Fibroblast of lung (primary cell): Measurements from ENCODE around the gene SERPINH1. TPM values are rescaled to one million over a fixed set of nuclear protein-coding genes. Genes with fewer than 3 reads are reported as not detected.

Source experiments
- DNase-seq, 2 donors: peaks; one replicate each; pipeline versions ENCODE4 v3.0.0 to v3.0.0-alpha.2; 2010; ENCODE audit warnings: low read depth in 2 of 2
- H2AFZ ChIP-seq: 2 replicates; pipeline ENCODE4 v1.5.1; 2012; ENCODE audit warnings: low read length, control low read depth, inconsistent platforms
- H3K27ac ChIP-seq: 2 replicates; pipeline ENCODE4 v1.5.1; 2011; ENCODE audit warnings: low read length, control low read depth; ENCODE audit not compliant: insufficient read depth
- H3K27me3 ChIP-seq: 2 replicates; pipeline ENCODE4 v1.5.1; 2011; ENCODE audit warnings: mild to moderate bottlenecking, low read length; ENCODE audit not compliant: control insufficient read depth, insufficient read depth
- H3K36me3 ChIP-seq: 2 replicates; pipeline ENCODE4 v1.5.1; 2011; ENCODE audit warnings: low read length; ENCODE audit not compliant: control insufficient read depth, insufficient read depth
- H3K4me1 ChIP-seq: 2 replicates; pipeline ENCODE4 v1.5.1; 2011; ENCODE audit warnings: low read length; ENCODE audit not compliant: control insufficient read depth, insufficient read depth; ENCODE audit errors: extremely low read depth
- H3K4me2 ChIP-seq: 2 replicates; pipeline ENCODE4 v1.5.1; 2011; ENCODE audit warnings: low read length, control low read depth; ENCODE audit not compliant: insufficient read depth; ENCODE audit errors: extremely low read depth
- H3K4me3 ChIP-seq, 4 experiments: fragments of 200-600 bp in 1 of 4; sonication (generic) in 1 of 4; replicated peaks in 1 of 4; 2 replicates each; pipeline ENCODE4 v1.5.1; 2011 to 2016; ENCODE audit warnings: low read length in 4 of 4, low read depth in 3 of 4, mild to moderate bottlenecking in 3 of 4, control low read depth in 2 of 4, inconsistent platforms in 1 of 4, mixed read lengths in 1 of 4; ENCODE audit not compliant: insufficient read depth in 1 of 4; ENCODE audit errors: control extremely low read depth in 1 of 4
- H3K79me2 ChIP-seq: 2 replicates; pipeline ENCODE4 v1.5.1; 2012; ENCODE audit warnings: mild to moderate bottlenecking, low read length, inconsistent platforms; ENCODE audit not compliant: control insufficient read depth, insufficient read depth
- H3K9ac ChIP-seq: 2 replicates; pipeline ENCODE4 v1.5.1; 2011; ENCODE audit warnings: mild to moderate bottlenecking, low read length, control low read depth; ENCODE audit not compliant: insufficient read depth
- H3K9me3 ChIP-seq: 2 replicates; pipeline ENCODE4 v1.5.1; 2012; ENCODE audit warnings: low read depth, low read length; ENCODE audit not compliant: control insufficient read depth, insufficient read depth
- H4K20me1 ChIP-seq: 2 replicates; pipeline ENCODE4 v1.5.1; 2011; ENCODE audit warnings: low read length; ENCODE audit not compliant: control insufficient read depth, insufficient read depth; ENCODE audit errors: extremely low read depth
- EZH2 ChIP-seq: IDR thresholded peaks from 2 replicates; pipeline ENCODE4 v1.5.1; 2012; ENCODE audit warnings: low read length, control low read depth, mild to moderate bottlenecking; ENCODE audit errors: missing control alignments
- polyA plus RNA-seq, 2 donors: library from polyadenylated mRNA; depleted of rRNA in 1 of 2; stranded (reverse) in 1 of 2; unstranded in 1 of 2; fragments of >200 nt; gene quantifications; 2 replicates each; pipeline ENCODE4 v1.2.1, GENCODE V29; 2011 to 2012; ENCODE audit warnings: missing spikeins in 1 of 2
- total RNA-seq: library from RNA; depleted of rRNA; stranded (reverse); fragments of >200 nt; gene quantifications from 2 replicates; pipeline ENCODE4 v1.2.1, GENCODE V29; 2014
- TF ChIP-seq, protein P1 (sequence below), 2 donors: IDR thresholded peaks in 1 of 2; conservative IDR thresholded peaks in 1 of 2; 1 replicate in 1 of 2; 2 replicates in 1 of 2; pipeline ENCODE4 v1.5.1; 2011 to 2012; ENCODE audit warnings: low read length in 2 of 2, control low read depth in 1 of 2, inconsistent platforms in 1 of 2, low read depth in 1 of 2, mild to moderate bottlenecking in 1 of 2

SERPINH1 gene
- total and polyA plus RNA-seq, 2 donors (not counting 1 experiment from before 2014, with no cell fraction given): 491 to 750 TPM

DNA sequence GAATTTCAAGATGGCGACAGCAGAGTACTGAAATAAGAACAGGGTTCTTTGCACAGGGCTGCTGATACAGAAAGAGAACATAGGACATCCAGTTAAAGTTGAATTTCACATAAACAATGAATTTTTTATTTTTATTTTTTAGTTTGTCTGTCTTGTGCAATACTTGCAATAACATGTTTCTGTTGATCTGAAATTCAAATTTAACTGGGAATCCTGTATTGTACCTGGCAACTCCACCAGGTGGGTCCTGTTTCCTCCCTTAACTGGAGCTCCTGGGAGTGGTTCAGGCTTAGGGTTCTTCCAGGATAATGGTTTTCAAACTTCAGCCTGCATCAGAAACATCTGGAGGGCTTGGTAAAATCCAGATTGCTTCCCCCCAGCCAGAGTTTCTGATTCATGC lies 14.9 kb upstream of the SERPINH1 start:
- Histone ChIP-seq H3K4me3 (no peak overlapping the region), H3K36me3 (no peaks in the 10 kb centered on the region), H3K27ac (no peak overlapping the region), H3K4me2 (no peak overlapping the region), H2AFZ (no peak overlapping the region), H4K20me1 (no peaks in the 10 kb centered on the region), H3K79me2 (no peaks in the 10 kb centered on the region), H3K4me1 (peaks cover 2% of the 10 kb centered on the region), H3K9ac (no peak overlapping the region), H3K9me3 (no peaks in the 10 kb centered on the region), H3K27me3 (no peaks in the 10 kb centered on the region)
- no peak for DNase-seq
- TF ChIP-seq, protein P1, sequence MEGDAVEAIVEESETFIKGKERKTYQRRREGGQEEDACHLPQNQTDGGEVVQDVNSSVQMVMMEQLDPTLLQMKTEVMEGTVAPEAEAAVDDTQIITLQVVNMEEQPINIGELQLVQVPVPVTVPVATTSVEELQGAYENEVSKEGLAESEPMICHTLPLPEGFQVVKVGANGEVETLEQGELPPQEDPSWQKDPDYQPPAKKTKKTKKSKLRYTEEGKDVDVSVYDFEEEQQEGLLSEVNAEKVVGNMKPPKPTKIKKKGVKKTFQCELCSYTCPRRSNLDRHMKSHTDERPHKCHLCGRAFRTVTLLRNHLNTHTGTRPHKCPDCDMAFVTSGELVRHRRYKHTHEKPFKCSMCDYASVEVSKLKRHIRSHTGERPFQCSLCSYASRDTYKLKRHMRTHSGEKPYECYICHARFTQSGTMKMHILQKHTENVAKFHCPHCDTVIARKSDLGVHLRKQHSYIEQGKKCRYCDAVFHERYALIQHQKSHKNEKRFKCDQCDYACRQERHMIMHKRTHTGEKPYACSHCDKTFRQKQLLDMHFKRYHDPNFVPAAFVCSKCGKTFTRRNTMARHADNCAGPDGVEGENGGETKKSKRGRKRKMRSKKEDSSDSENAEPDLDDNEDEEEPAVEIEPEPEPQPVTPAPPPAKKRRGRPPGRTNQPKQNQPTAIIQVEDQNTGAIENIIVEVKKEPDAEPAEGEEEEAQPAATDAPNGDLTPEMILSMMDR (conservative IDR thresholded peaks at IDR 0.05 in 1 of 2, IDR thresholded peaks at IDR 0.05 in 1 of 2; ENCODE audit: low read depth in 1 of 2, low read length in 2 of 2): no peak
- no peak for TF ChIP-seq EZH2

- no peak overlapping the region for H3K9ac ChIP-seq
- H3K9me3 ChIP-seq: no peaks in the 10 kb centered on the region
- peaks cover 2% of the 10 kb centered on the region for H3K4me1 ChIP-seq
- H3K36me3 ChIP-seq: no peaks in the 10 kb centered on the region
- no peak overlapping the region for H3K4me3 ChIP-seq
- no peak overlapping the region for H3K4me2 ChIP-seq
- no peak overlapping the region for H3K27ac ChIP-seq
- no peak overlapping the region for H2AFZ ChIP-seq
- DNase-seq: peak; percentile 58 to 71
- no peaks in the 10 kb centered on the region for H4K20me1 ChIP-seq
- no peaks in the 10 kb centered on the region for H3K79me2 ChIP-seq
- no peak for TF ChIP-seq EZH2
- TF ChIP-seq, protein P1 (conservative IDR thresholded peaks at IDR 0.05 in 1 of 2, IDR thresholded peaks at IDR 0.05 in 1 of 2; ENCODE audit: low read depth in 1 of 2, low read length in 2 of 2): peak; percentile 90 to 93
- no peaks in the 10 kb centered on the region for H3K27me3 ChIP-seq
Observed at GRCh38 chr11:75547617-75548058, 14.4 kb upstream of the SERPINH1 start.

GRCh38 chr11:75548595-75549272 lies 13.3 kb upstream of the SERPINH1 start:
- peaks cover 5% of the 10 kb centered on the region for H3K4me1 ChIP-seq
- H3K4me2 ChIP-seq: no peak overlapping the region
- H3K4me3 ChIP-seq: no peak overlapping the region
- H3K36me3 ChIP-seq: no peaks in the 10 kb centered on the region
- no peaks in the 10 kb centered on the region for H3K27me3 ChIP-seq
- no peak for TF ChIP-seq EZH2
- TF ChIP-seq, protein P1 (conservative IDR thresholded peaks at IDR 0.05 in 1 of 2, IDR thresholded peaks at IDR 0.05 in 1 of 2; ENCODE audit: low read depth in 1 of 2, low read length in 2 of 2): no peak
- DNase-seq: no peak
- H3K79me2 ChIP-seq: no peaks in the 10 kb centered on the region
- no peak overlapping the region for H3K9ac ChIP-seq
- H4K20me1 ChIP-seq: no peaks in the 10 kb centered on the region
- H2AFZ ChIP-seq: no peak overlapping the region
- no peak overlapping the region for H3K27ac ChIP-seq
- no peaks in the 10 kb centered on the region for H3K9me3 ChIP-seq
